IMR-90 (cell line): ENCODE measurements around the gene MIOX. TPM values are rescaled to one million over a fixed set of nuclear protein-coding genes. Genes with fewer than 3 reads are reported as not detected.

Experiments used
- ATAC-seq: fragments of 200-7000 bp; cut with Tn5 transposase; 2 replicates; pipeline ENCODE4 v1.9.1; 2020; ENCODE audit warnings: low read depth, mild to moderate bottlenecking, moderate library complexity
- BruUV-seq: library from RNA; stranded (reverse); fragments of 400-500 nt; replicated peaks from 2 replicates; lab custom pipeline; 2021; lab: Mats Ljungman, UMichigan
- CTCF ChIA-PET: fragments of 300-600 bp; formaldehyde crosslinking; extraction: SDS; loops from one replicate; lab custom pipeline; 2021; ENCODE audit warnings: antibody characterized with exemption; lab: Yijun Ruan, JAX
- POLR2A ChIA-PET: fragments of 300-600 bp; sonication (Branson Sonifier 250); formaldehyde crosslinking; loops from one replicate; lab custom pipeline; 2022; ENCODE audit warnings: antibody characterized with exemption; ENCODE audit not compliant: unreplicated experiment; lab: Charles Lee
- DNase-seq: peaks from one replicate; pipeline ENCODE4 v3.0.0; 2013
- H2AFZ ChIP-seq: replicated peaks from 2 replicates; pipeline ENCODE3; 2013; ENCODE audit warnings: low read length, mild to moderate bottlenecking; ENCODE audit not compliant: poor library complexity
- H2AK5ac ChIP-seq: 2 replicates; pipeline ENCODE4 v1.6.1; 2013; ENCODE audit warnings: low read depth, low read length, inconsistent platforms
- H2AK9ac ChIP-seq: replicated peaks from 2 replicates; pipeline ENCODE3; 2013; ENCODE audit warnings: mild to moderate bottlenecking, low read depth, low read length, moderate library complexity; ENCODE audit not compliant: poor library complexity
- H2BK120ac ChIP-seq: 2 replicates; pipeline ENCODE4 v1.6.1; 2013; ENCODE audit warnings: low read depth, low read length, inconsistent platforms
- H2BK15ac ChIP-seq: 3 replicates; pipeline ENCODE4 v1.6.1; 2013; ENCODE audit warnings: low read depth, low read length, inconsistent platforms
- H2BK20ac ChIP-seq: 2 replicates; pipeline ENCODE4 v1.6.1; 2013; ENCODE audit warnings: low read depth, mild to moderate bottlenecking, inconsistent platforms, low read length, moderate library complexity
- H2BK5ac ChIP-seq: 2 replicates; pipeline ENCODE4 v1.6.1; 2013; ENCODE audit warnings: mild to moderate bottlenecking, low read depth, low read length, inconsistent platforms; ENCODE audit not compliant: poor library complexity, severe bottlenecking
- H3K14ac ChIP-seq: replicated peaks from 2 replicates; pipeline ENCODE4 v1.6.1; 2013; ENCODE audit warnings: low read depth, low read length, inconsistent platforms
- H3K18ac ChIP-seq: 2 replicates; pipeline ENCODE4 v1.6.1; 2013; ENCODE audit warnings: low read depth, low read length, control low read depth
- H3K23ac ChIP-seq: 2 replicates; pipeline ENCODE4 v1.6.1; 2013; ENCODE audit warnings: low read depth, low read length, inconsistent platforms
- H3K27ac ChIP-seq: 2 replicates; pipeline ENCODE4 v1.5.1; 2013; ENCODE audit warnings: mild to moderate bottlenecking, control low read depth, low read length; ENCODE audit not compliant: insufficient read depth
- H3K27me3 ChIP-seq: 2 replicates; pipeline ENCODE4 v1.6.1; 2013; ENCODE audit warnings: low read length; ENCODE audit not compliant: control insufficient read depth, insufficient read depth
- H3K36me3 ChIP-seq: 2 replicates; pipeline ENCODE4 v1.6.1; 2013; ENCODE audit warnings: low read length, mixed read lengths; ENCODE audit not compliant: control insufficient read depth, insufficient read depth
- H3K4ac ChIP-seq: 2 replicates; pipeline ENCODE4 v1.6.1; 2013; ENCODE audit warnings: low read depth, low read length, inconsistent platforms
- H3K4me1 ChIP-seq: 2 replicates; pipeline ENCODE4 v1.6.1; 2013; ENCODE audit warnings: low read length, mixed read lengths; ENCODE audit not compliant: control insufficient read depth, insufficient read depth
- H3K4me2 ChIP-seq: 2 replicates; pipeline ENCODE4 v1.6.1; 2013; ENCODE audit warnings: low read depth, mild to moderate bottlenecking, control low read depth, low read length, moderate library complexity
- H3K4me3 ChIP-seq: 2 replicates; pipeline ENCODE4 v1.5.1; 2013; ENCODE audit warnings: low read depth, mild to moderate bottlenecking, control low read depth, low read length, moderate library complexity; ENCODE audit not compliant: insufficient read depth
- H3K56ac ChIP-seq: 2 replicates; pipeline ENCODE4 v1.6.1; 2013; ENCODE audit warnings: low read length, inconsistent platforms; ENCODE audit not compliant: insufficient read depth; ENCODE audit errors: extremely low read depth
- H3K79me1 ChIP-seq, 2 experiments: 2 replicates each; pipeline ENCODE4 v1.6.1; 2013; ENCODE audit warnings: low read length in 2 of 2, inconsistent platforms in 1 of 2, low read depth in 1 of 2
- H3K9ac ChIP-seq: 2 replicates; pipeline ENCODE4 v1.6.1; 2013; ENCODE audit warnings: low read depth, low read length, control low read depth
- H3K9me1 ChIP-seq: 2 replicates; pipeline ENCODE4 v1.6.1; 2013; ENCODE audit warnings: low read length, inconsistent platforms; ENCODE audit not compliant: insufficient read depth
- H3K9me3 ChIP-seq: 2 replicates; pipeline ENCODE4 v1.6.1; 2013; ENCODE audit warnings: low read length; ENCODE audit not compliant: control insufficient read depth, insufficient read depth
- H4K20me1 ChIP-seq: 2 replicates; pipeline ENCODE4 v1.6.1; 2013; ENCODE audit warnings: low read length, inconsistent platforms; ENCODE audit not compliant: insufficient read depth
- H4K5ac ChIP-seq: 2 replicates; pipeline ENCODE4 v1.6.1; 2013; ENCODE audit warnings: mild to moderate bottlenecking, low read depth, low read length, control low read depth
- H4K8ac ChIP-seq, 2 experiments: 2 replicates each; pipeline ENCODE4 v1.6.1; 2013; ENCODE audit warnings: low read depth in 2 of 2, low read length in 2 of 2, control low read depth in 1 of 2, inconsistent platforms in 1 of 2
- H4K91ac ChIP-seq: 2 replicates; pipeline ENCODE4 v1.6.1; 2013; ENCODE audit warnings: low read depth, low read length, inconsistent platforms; ENCODE audit not compliant: insufficient read depth
- MAZ ChIP-seq: IDR thresholded peaks from 2 replicates; pipeline ENCODE4 v1.6.1; 2012; ENCODE audit warnings: low read depth, mild to moderate bottlenecking, low read length, improper control_type of control experiment, moderate library complexity, borderline replicate concordance
- MXI1 ChIP-seq: IDR thresholded peaks from 2 replicates; pipeline ENCODE4 v1.6.1; 2012; ENCODE audit warnings: low read depth, mild to moderate bottlenecking, low read length, moderate library complexity, borderline replicate concordance
- WGBS, 2 experiments: methylation state at CpG; one replicate each; pipeline versions ENCODE4 v1.1.5 to v1.1.7; 2013; ENCODE audit warnings: missing lambda C conversion rate in 2 of 2; ENCODE audit not compliant: insufficient read length in 1 of 2; ENCODE audit errors: extremely low coverage in 2 of 2; 5-methylcytosine and 5-hydroxymethylcytosine counted together
- dilution Hi-C: fragments of 300-500 bp; cut with HindIII; formaldehyde crosslinking; loops from one replicate; pipeline ENCODE4 v1.14.3; 2018; ENCODE audit warnings: low sequenced_read_pairs; ENCODE audit not compliant: unreplicated experiment
- in situ Hi-C: fragments of 300-500 bp; cut with MboI; formaldehyde crosslinking; loops from 3 replicates; pipeline ENCODE4 v1.14.3; 2019; ENCODE audit warnings: low sequenced_read_pairs, inconsistent platforms, mixed read lengths
- intact Hi-C: fragments of 100-400 bp; cut with micrococcal nuclease; formaldehyde crosslinking; loops from 2 replicates; pipeline ENCODE4 v1.10.0; 2022
- polyA plus RNA-seq, 3 experiments: library from polyadenylated mRNA; depleted of rRNA; stranded (reverse); fragments of >200 nt; gene quantifications; 2 replicates each; pipeline ENCODE4 v1.2.3, GENCODE V29; 2012; ENCODE audit warnings: low replicate concordance in 1 of 3
- total RNA-seq: library from RNA; depleted of rRNA; stranded (reverse); fragments of >200 nt; gene quantifications from 2 replicates; pipeline ENCODE4 v1.2.3, GENCODE V29; 2012
- TF ChIP-seq, protein P1 (sequence below): fragments of 150-350 bp; IDR thresholded peaks from 2 replicates; pipeline ENCODE4 v1.6.1; 2017; ENCODE audit warnings: mild to moderate bottlenecking, antibody characterized with exemption, low read length, low read depth

Gene MIOX
- total and polyA plus RNA-seq, 2 of the 4 experiments (the other 2 are of a cell fraction), result not detected

DNA sequence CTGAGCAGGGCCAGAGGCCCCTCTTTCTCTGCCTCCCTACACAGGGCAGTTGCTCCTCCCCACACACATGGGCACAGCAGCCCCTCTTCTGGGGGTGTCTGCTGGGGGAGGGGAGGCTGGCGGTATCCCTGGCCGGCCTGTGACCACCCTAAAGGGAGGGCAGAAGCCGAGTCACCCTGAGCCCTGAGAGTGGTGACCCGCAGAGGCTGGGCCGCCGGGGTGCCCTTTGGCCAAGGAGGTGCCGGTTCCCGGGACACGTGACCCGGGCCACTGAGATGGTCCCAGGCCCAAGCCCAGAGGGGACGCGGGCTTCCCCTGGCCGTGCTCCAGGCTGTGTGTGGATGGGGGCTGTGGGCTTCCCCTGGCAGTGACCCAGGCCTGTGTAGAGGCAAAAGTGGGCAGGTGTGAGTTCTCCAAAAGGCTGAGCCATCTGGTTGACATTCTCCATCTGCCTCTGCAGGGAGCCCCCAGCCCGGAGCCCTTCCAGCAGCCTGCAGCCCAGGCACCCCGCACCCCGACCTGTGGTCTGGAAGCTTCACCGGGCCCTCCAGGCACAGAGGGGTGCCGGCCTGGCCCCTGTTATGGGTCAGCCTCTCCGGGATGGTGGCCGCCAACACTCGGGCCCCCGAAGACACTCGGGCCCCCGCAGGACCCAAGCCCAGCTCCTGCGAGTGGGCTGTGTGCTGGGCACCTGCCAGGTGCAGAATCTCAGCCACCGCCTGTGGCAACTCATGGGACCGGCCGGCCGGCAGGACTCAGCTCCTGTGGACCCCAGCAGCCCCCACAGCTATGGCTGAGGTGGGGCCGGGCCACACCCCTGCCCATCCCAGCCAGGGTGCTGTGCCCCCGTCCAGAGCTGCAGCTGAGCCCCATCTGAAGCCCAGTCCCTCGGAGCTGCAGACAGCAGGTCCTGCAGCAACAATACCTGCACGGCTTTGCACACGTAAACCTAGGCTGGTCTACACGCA is 4.3 kb upstream of the MIOX start:
- peak overlapping the region; percentile 91 for H3K4ac ChIP-seq
- H3K4me1 ChIP-seq, result no peaks in the 10 kb centered on the region
- TF ChIP-seq, protein P1, sequence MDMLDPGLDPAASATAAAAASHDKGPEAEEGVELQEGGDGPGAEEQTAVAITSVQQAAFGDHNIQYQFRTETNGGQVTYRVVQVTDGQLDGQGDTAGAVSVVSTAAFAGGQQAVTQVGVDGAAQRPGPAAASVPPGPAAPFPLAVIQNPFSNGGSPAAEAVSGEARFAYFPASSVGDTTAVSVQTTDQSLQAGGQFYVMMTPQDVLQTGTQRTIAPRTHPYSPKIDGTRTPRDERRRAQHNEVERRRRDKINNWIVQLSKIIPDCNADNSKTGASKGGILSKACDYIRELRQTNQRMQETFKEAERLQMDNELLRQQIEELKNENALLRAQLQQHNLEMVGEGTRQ, result peak; percentile 64
- no peak for TF ChIP-seq MXI1
- TF ChIP-seq MAZ, result peak; percentile 32; the same call in 1 of the 2 replicates
- H3K27ac ChIP-seq, result peak overlapping the region; percentile 17
- WGBS, 2 experiments, result 82% methylated on average over 17 of the region's 35 CpGs; no CpG with 5 or more reads in 1 of the 2 experiments
- in situ Hi-C loops (no loop called here), intact Hi-C loops (no loop called here), dilution Hi-C loops (no loop called here)
- H2AK9ac ChIP-seq, result peak overlapping the region; percentile 99
- ATAC-seq, result peak; percentile 12
- H4K5ac ChIP-seq, result no peak overlapping the region; the same call in 1 of the 2 replicates
- CTCF ChIA-PET, result interaction anchor here (0.5 kb wide), 1 partner anchor 116 kb away, joined by 4 read pairs; no protein-coding TSS in a partner anchor
- peak overlapping the region; percentile 78 for H3K23ac ChIP-seq
- H2AK5ac ChIP-seq, result peak overlapping the region; percentile 87
- H2BK5ac ChIP-seq, result no peak overlapping the region
- H3K36me3 ChIP-seq, result peaks cover 4% of the 10 kb centered on the region; the same call in 1 of the 2 replicates
- H3K4me3 ChIP-seq, result peak overlapping the region; percentile 57
- peak overlapping the region; percentile 85 for H3K14ac ChIP-seq
- H3K27me3 ChIP-seq, result peaks cover 21% of the 10 kb centered on the region
- H4K8ac ChIP-seq, result peak overlapping the region; percentile 79 to 97; a peak in 3 of 4 replicates
- no peaks in the 10 kb centered on the region; the same call in 1 of the 2 replicates for H4K20me1 ChIP-seq
- H3K4me2 ChIP-seq, result peak overlapping the region; percentile 53
- H2BK20ac ChIP-seq, result no peak overlapping the region
- H3K79me1 ChIP-seq, result peaks cover 0 to 3% of the 10 kb centered on the region in 2 experiments; a peak in 1 of 4 replicates
- H2BK120ac ChIP-seq, result peak overlapping the region; percentile 72
- POLR2A ChIA-PET, result no interaction called here
- H3K56ac ChIP-seq, result peak overlapping the region; percentile 17; the same call in 1 of the 2 replicates
- no peak overlapping the region; the same call in 2 of the 3 replicates for H2BK15ac ChIP-seq
- no peaks in the 10 kb centered on the region; the same call in 1 of the 2 replicates for H3K9me1 ChIP-seq
- BruUV-seq, result no TSS peak
- H3K18ac ChIP-seq, result peak overlapping the region; percentile 1; the same call in 1 of the 2 replicates
- H3K9ac ChIP-seq, result peak overlapping the region; percentile 64
- H2AFZ ChIP-seq, result peak overlapping the region; percentile 86
- no peak for DNase-seq
- no peaks in the 10 kb centered on the region for H3K9me3 ChIP-seq
- peak overlapping the region; percentile 94 for H4K91ac ChIP-seq
